Measurements from ENCODE around the gene CAMK2B.

GRCh38 chr7:44182827-44183226 is 142.6 kb downstream of the CAMK2B start:
- TF ChIP-seq CTCF (IDR thresholded peaks at IDR 0.05; ENCODE audit: borderline replicate concordance, extremely low read depth, low read length, poor library complexity, severe bottlenecking) (no peak), EZH2 (IDR thresholded peaks at IDR 0.05; ENCODE audit: borderline replicate concordance, low read depth, low read length, severe bottlenecking) (no peak)
